Fibroblast of the aortic adventitia (primary cell): Measurements from ENCODE around the gene B2M. TPM values are rescaled to one million over a fixed set of nuclear protein-coding genes. Genes with fewer than 3 reads are reported as not detected.

Experiments used
- DNase-seq: peaks from one replicate; pipeline ENCODE4 v3.0.0-alpha.2; 2010; ENCODE audit warnings: low read depth
- H3K4me3 ChIP-seq: 2 replicates; pipeline ENCODE4 v1.5.1; 2011; ENCODE audit warnings: low read depth, mild to moderate bottlenecking, control low read depth, low read length, moderate library complexity
- total RNA-seq: library from RNA; depleted of rRNA; stranded (reverse); fragments of >200 nt; gene quantifications from 2 replicates; pipeline ENCODE4 v1.2.3, GENCODE V29; 2012; ENCODE audit warnings: low replicate concordance
- TF ChIP-seq, protein P1 (sequence below): IDR thresholded peaks from 2 replicates; pipeline ENCODE4 v1.5.1; 2011; ENCODE audit warnings: mild to moderate bottlenecking, low read length, control low read depth, inconsistent platforms; ENCODE audit not compliant: insufficient read depth

B2M gene
- total RNA-seq, 1 donor, result 3,757 TPM

DNA sequence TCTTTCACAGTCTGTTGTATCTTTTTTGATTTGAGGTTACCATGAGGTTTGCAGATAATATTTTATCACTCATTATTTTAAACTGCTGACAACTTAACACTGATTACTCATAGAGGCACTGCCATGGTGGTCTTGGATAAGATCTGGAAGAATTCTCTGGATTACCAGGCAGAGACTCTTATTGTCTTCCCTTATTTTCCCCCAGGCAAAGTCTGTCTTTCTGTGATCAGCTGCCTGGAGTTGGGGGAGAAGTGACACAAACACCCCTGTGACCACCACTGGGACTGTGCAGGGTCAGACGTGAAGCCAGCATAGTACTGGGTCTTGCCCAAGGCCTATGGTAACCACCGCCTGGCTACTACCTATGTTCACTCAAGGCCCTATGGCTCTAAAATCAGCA, 4.9 kb upstream of the B2M start:
- DNase-seq, result no peak
- TF ChIP-seq, protein P1, sequence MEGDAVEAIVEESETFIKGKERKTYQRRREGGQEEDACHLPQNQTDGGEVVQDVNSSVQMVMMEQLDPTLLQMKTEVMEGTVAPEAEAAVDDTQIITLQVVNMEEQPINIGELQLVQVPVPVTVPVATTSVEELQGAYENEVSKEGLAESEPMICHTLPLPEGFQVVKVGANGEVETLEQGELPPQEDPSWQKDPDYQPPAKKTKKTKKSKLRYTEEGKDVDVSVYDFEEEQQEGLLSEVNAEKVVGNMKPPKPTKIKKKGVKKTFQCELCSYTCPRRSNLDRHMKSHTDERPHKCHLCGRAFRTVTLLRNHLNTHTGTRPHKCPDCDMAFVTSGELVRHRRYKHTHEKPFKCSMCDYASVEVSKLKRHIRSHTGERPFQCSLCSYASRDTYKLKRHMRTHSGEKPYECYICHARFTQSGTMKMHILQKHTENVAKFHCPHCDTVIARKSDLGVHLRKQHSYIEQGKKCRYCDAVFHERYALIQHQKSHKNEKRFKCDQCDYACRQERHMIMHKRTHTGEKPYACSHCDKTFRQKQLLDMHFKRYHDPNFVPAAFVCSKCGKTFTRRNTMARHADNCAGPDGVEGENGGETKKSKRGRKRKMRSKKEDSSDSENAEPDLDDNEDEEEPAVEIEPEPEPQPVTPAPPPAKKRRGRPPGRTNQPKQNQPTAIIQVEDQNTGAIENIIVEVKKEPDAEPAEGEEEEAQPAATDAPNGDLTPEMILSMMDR, result no peak
- H3K4me3 ChIP-seq, result no peak overlapping the region

DNA sequence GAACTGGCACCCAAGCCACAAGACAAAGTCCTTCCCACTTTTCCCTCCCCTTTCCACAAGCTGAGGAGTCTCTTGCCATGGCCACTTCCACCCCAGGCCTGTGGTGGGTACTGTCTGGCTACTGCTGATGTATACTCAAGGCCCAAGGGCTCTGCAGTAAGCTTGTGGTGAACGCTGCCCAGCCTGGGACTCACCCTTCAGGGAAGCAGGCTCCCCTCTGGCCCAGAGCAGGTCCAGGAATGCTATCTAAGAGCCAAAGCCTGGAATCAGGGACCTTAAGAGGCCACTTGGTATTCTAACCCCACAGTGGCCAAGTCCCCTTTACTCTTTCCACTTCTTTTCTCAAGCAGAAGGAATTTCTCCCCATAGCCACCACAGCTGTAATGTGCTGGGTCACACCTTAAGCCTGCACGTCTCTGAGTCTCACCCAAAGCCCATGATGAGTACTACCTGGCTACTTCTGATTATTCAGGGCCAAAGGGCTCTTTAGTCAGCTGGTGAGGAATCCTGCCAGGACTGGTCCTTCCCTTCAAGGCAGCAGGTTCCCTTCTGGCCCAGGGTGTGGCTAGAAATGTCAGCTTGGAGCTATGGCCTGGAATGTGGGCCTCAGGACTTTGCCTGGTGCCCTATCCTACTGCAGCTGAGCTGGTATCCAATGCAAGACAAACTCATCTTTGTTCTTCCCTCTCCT, 4.2 kb upstream of the B2M start:
- no peak for DNase-seq
- TF ChIP-seq, protein P1, result no peak
- H3K4me3 ChIP-seq, result no peak overlapping the region

DNA sequence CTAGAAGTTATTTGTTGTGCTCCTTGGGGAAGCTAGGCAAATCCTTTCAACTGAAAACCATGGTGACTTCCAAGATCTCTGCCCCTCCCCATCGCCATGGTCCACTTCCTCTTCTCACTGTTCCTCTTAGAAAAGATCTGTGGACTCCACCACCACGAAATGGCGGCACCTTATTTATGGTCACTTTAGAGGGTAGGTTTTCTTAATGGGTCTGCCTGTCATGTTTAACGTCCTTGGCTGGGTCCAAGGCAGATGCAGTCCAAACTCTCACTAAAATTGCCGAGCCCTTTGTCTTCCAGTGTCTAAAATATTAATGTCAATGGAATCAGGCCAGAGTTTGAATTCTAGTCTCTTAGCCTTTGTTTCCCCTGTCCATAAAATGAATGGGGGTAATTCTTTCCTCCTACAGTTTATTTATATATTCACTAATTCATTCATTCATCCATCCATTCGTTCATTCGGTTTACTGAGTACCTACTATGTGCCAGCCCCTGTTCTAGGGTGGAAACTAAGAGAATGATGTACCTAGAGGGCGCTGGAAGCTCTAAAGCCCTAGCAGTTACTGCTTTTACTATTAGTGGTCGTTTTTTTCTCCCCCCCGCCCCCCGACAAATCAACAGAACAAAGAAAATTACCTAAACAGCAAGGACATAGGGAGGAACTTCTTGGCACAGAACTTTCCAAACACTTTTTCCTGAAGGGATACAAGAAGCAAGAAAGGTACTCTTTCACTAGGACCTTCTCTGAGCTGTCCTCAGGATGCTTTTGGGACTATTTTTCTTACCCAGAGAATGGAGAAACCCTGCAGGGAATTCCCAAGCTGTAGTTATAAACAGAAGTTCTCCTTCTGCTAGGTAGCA, 851 bp upstream of the B2M start:
- TF ChIP-seq, protein P1, result peak; percentile 49
- H3K4me3 ChIP-seq, result peak overlapping the region; percentile 100
- DNase-seq, result peak; percentile 52

DNA sequence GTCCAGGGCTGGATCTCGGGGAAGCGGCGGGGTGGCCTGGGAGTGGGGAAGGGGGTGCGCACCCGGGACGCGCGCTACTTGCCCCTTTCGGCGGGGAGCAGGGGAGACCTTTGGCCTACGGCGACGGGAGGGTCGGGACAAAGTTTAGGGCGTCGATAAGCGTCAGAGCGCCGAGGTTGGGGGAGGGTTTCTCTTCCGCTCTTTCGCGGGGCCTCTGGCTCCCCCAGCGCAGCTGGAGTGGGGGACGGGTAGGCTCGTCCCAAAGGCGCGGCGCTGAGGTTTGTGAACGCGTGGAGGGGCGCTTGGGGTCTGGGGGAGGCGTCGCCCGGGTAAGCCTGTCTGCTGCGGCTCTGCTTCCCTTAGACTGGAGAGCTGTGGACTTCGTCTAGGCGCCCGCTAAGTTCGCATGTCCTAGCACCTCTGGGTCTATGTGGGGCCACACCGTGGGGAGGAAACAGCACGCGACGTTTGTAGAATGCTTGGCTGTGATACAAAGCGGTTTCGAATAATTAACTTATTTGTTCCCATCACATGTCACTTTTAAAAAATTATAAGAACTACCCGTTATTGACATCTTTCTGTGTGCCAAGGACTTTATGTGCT, 527 bp downstream of the B2M start:
- H3K4me3 ChIP-seq, result peak overlapping the region; percentile 100
- DNase-seq, result peak; percentile 38
- TF ChIP-seq, protein P1, result no peak

DNA sequence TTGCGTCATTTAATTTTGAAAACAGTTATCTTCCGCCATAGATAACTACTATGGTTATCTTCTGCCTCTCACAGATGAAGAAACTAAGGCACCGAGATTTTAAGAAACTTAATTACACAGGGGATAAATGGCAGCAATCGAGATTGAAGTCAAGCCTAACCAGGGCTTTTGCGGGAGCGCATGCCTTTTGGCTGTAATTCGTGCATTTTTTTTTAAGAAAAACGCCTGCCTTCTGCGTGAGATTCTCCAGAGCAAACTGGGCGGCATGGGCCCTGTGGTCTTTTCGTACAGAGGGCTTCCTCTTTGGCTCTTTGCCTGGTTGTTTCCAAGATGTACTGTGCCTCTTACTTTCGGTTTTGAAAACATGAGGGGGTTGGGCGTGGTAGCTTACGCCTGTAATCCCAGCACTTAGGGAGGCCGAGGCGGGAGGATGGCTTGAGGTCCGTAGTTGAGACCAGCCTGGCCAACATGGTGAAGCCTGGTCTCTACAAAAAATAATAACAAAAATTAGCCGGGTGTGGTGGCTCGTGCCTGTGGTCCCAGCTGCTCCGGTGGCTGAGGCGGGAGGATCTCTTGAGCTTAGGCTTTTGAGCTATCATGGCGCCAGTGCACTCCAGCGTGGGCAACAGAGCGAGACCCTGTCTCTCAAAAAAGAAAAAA, 1.2 kb downstream of the B2M start:
- TF ChIP-seq, protein P1, result no peak

DNA sequence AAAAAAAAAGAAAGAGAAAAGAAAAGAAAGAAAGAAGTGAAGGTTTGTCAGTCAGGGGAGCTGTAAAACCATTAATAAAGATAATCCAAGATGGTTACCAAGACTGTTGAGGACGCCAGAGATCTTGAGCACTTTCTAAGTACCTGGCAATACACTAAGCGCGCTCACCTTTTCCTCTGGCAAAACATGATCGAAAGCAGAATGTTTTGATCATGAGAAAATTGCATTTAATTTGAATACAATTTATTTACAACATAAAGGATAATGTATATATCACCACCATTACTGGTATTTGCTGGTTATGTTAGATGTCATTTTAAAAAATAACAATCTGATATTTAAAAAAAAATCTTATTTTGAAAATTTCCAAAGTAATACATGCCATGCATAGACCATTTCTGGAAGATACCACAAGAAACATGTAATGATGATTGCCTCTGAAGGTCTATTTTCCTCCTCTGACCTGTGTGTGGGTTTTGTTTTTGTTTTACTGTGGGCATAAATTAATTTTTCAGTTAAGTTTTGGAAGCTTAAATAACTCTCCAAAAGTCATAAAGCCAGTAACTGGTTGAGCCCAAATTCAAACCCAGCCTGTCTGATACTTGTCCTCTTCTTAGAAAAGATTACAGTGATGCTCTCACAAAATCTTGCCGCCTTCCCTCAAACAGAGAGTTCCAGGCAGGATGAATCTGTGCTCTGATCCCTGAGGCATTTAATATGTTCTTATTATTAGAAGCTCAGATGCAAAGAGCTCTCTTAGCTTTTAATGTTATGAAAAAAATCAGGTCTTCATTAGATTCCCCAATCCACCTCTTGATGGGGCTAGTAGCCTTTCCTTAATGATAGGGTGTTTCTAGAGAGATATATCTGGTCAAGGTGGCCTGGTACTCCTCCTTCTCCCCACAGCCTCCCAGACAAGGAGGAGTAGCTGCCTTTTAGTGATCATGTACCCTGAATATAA, 2.0 kb downstream of the B2M start:
- TF ChIP-seq, protein P1, result peak; percentile 44
- H3K4me3 ChIP-seq, result peak overlapping the region; percentile 100
- DNase-seq, result peak; percentile 61

More for the DNA sequence above, 1.2 kb downstream of the B2M start:
- peak; percentile 91 for DNase-seq
- peak overlapping the region; percentile 100 for H3K4me3 ChIP-seq
